ENCODE measurements around the gene SAMM50.
"Not testable (repeated sequence)": the region's sequence is repeated elsewhere in the genome, so short reads cannot be mapped to it uniquely, and the experiment has no call there.

The SAMM50 gene

GRCh38 chr22:44001521-44001920 is 46.3 kb downstream of the SAMM50 start:
- Histone ChIP-seq H3K27ac (ENCODE audit: low read depth, low read length) (no peak overlapping the region), H3K36me3 (ENCODE audit: control insufficient read depth, insufficient read depth, low read length) (peaks cover 11% of the 10 kb centered on the region), H3K4me3 (ENCODE audit: low read length) (no peak overlapping the region), H3K9ac (ENCODE audit: low read length) (no peak overlapping the region), H3K27me3 (ENCODE audit: control insufficient read depth, insufficient read depth, low read length) (no peaks in the 10 kb centered on the region), H3K4me1 (ENCODE audit: control insufficient read depth, insufficient read depth, low read length) (no peaks in the 10 kb centered on the region)

- Histone ChIP-seq H3K9ac (ENCODE audit: low read length) (no peak overlapping the region), H3K27me3 (ENCODE audit: control insufficient read depth, insufficient read depth, low read length) (no peaks in the 10 kb centered on the region), H3K27ac (ENCODE audit: low read depth, low read length) (no peak overlapping the region), H3K4me1 (ENCODE audit: control insufficient read depth, insufficient read depth, low read length) (no peaks in the 10 kb centered on the region), H3K36me3 (ENCODE audit: control insufficient read depth, insufficient read depth, low read length) (peaks cover 7% of the 10 kb centered on the region), H3K4me3 (ENCODE audit: low read length) (no peak overlapping the region)
Observed at GRCh38 chr22:44002324-44002723, 47.1 kb downstream of the SAMM50 start.

- Histone ChIP-seq H3K36me3 (ENCODE audit: control insufficient read depth, insufficient read depth, low read length) (peaks cover 7% of the 10 kb centered on the region), H3K9ac (ENCODE audit: low read length) (no peak overlapping the region), H3K4me1 (ENCODE audit: control insufficient read depth, insufficient read depth, low read length) (no peaks in the 10 kb centered on the region), H3K4me3 (ENCODE audit: low read length) (no peak overlapping the region), H3K27me3 (ENCODE audit: control insufficient read depth, insufficient read depth, low read length) (no peaks in the 10 kb centered on the region), H3K27ac (ENCODE audit: low read depth, low read length) (no peak overlapping the region)
Observed at GRCh38 chr22:44002997-44003396, 47.8 kb downstream of the SAMM50 start.

- H3K27ac ChIP-seq (ENCODE audit: low read depth, low read length) = no peak overlapping the region
Observed at GRCh38 chr22:44003405-44004103, 48.3 kb downstream of the SAMM50 start.

GRCh38 chr22:44004104-44004460 is 48.8 kb downstream of the SAMM50 start:
- H3K27me3 ChIP-seq (ENCODE audit: control insufficient read depth, insufficient read depth, low read length) = no peaks in the 10 kb centered on the region
- no peaks in the 10 kb centered on the region for H3K4me1 ChIP-seq (ENCODE audit: control insufficient read depth, insufficient read depth, low read length)
- no peak overlapping the region for H3K9ac ChIP-seq (ENCODE audit: low read length)
- H3K4me3 ChIP-seq (ENCODE audit: low read length) = no peak overlapping the region
- H3K36me3 ChIP-seq (ENCODE audit: control insufficient read depth, insufficient read depth, low read length) = peaks cover 2% of the 10 kb centered on the region
- no peak overlapping the region for H3K27ac ChIP-seq (ENCODE audit: low read depth, low read length)

More at GRCh38 chr22:44003405-44004103, 48.3 kb downstream of the SAMM50 start:
- H3K27me3 ChIP-seq (ENCODE audit: control insufficient read depth, insufficient read depth, low read length) = no peaks in the 10 kb centered on the region
- H3K36me3 ChIP-seq (ENCODE audit: control insufficient read depth, insufficient read depth, low read length) = peaks cover 7% of the 10 kb centered on the region
- no peak overlapping the region for H3K9ac ChIP-seq (ENCODE audit: low read length)
- H3K4me3 ChIP-seq (ENCODE audit: low read length) = no peak overlapping the region
- no peaks in the 10 kb centered on the region for H3K4me1 ChIP-seq (ENCODE audit: control insufficient read depth, insufficient read depth, low read length)

- Histone ChIP-seq H3K36me3 (ENCODE audit: control insufficient read depth, insufficient read depth, low read length) (no peaks in the 10 kb centered on the region), H3K9ac (ENCODE audit: low read length) (no peak overlapping the region), H3K4me1 (ENCODE audit: control insufficient read depth, insufficient read depth, low read length) (no peaks in the 10 kb centered on the region), H3K27me3 (ENCODE audit: control insufficient read depth, insufficient read depth, low read length) (no peaks in the 10 kb centered on the region), H3K27ac (ENCODE audit: low read depth, low read length) (no peak overlapping the region), H3K4me3 (ENCODE audit: low read length) (no peak overlapping the region)
Observed at GRCh38 chr22:44005524-44005923, 50.3 kb downstream of the SAMM50 start.

GRCh38 chr22:44012162-44012561 is 56.9 kb downstream of the SAMM50 start:
- Histone ChIP-seq H3K4me1 (ENCODE audit: control insufficient read depth, insufficient read depth, low read length) (no peaks in the 10 kb centered on the region), H3K9ac (ENCODE audit: low read length) (no peak overlapping the region), H3K27ac (ENCODE audit: low read depth, low read length) (no peak overlapping the region), H3K27me3 (ENCODE audit: control insufficient read depth, insufficient read depth, low read length) (no peaks in the 10 kb centered on the region), H3K4me3 (ENCODE audit: low read length) (no peak overlapping the region), H3K36me3 (ENCODE audit: control insufficient read depth, insufficient read depth, low read length) (no peaks in the 10 kb centered on the region)

- no peak overlapping the region for H3K4me3 ChIP-seq (ENCODE audit: low read length)
- H3K27ac ChIP-seq (ENCODE audit: low read depth, low read length) = no peak overlapping the region
- no peaks in the 10 kb centered on the region for H3K36me3 ChIP-seq (ENCODE audit: control insufficient read depth, insufficient read depth, low read length)
- no peaks in the 10 kb centered on the region for H3K4me1 ChIP-seq (ENCODE audit: control insufficient read depth, insufficient read depth, low read length)
- no peaks in the 10 kb centered on the region for H3K27me3 ChIP-seq (ENCODE audit: control insufficient read depth, insufficient read depth, low read length)
- no peak overlapping the region for H3K9ac ChIP-seq (ENCODE audit: low read length)
Observed at GRCh38 chr22:44012591-44012990, 57.3 kb downstream of the SAMM50 start.

GRCh38 chr22:44014241-44014640 is 59.0 kb downstream of the SAMM50 start:
- Histone ChIP-seq H3K27me3 (ENCODE audit: control insufficient read depth, insufficient read depth, low read length) (no peaks in the 10 kb centered on the region), H3K36me3 (ENCODE audit: control insufficient read depth, insufficient read depth, low read length) (no peaks in the 10 kb centered on the region), H3K4me1 (ENCODE audit: control insufficient read depth, insufficient read depth, low read length) (no peaks in the 10 kb centered on the region), H3K9ac (ENCODE audit: low read length) (no peak overlapping the region), H3K4me3 (ENCODE audit: low read length) (no peak overlapping the region), H3K27ac (ENCODE audit: low read depth, low read length) (no peak overlapping the region)

- not testable (repeated sequence) for H3K36me3 ChIP-seq (ENCODE audit: control insufficient read depth, insufficient read depth, low read length); H3K4me3 ChIP-seq (ENCODE audit: low read length); H3K27me3 ChIP-seq (ENCODE audit: control insufficient read depth, insufficient read depth, low read length); H3K9ac ChIP-seq (ENCODE audit: low read length); H3K27ac ChIP-seq (ENCODE audit: low read depth, low read length); H3K4me1 ChIP-seq (ENCODE audit: control insufficient read depth, insufficient read depth, low read length)
Observed at GRCh38 chr22:44016586-44016985, 61.3 kb downstream of the SAMM50 start.

- Histone ChIP-seq H3K4me3 (ENCODE audit: low read length) (no peak overlapping the region), H3K27ac (ENCODE audit: low read depth, low read length) (no peak overlapping the region), H3K4me1 (ENCODE audit: control insufficient read depth, insufficient read depth, low read length) (peaks cover under 1% of the 10 kb centered on the region), H3K27me3 (ENCODE audit: control insufficient read depth, insufficient read depth, low read length) (no peaks in the 10 kb centered on the region), H3K36me3 (ENCODE audit: control insufficient read depth, insufficient read depth, low read length) (no peaks in the 10 kb centered on the region), H3K9ac (ENCODE audit: low read length) (no peak overlapping the region)
Observed at GRCh38 chr22:44018594-44018993, 63.4 kb downstream of the SAMM50 start.

GRCh38 chr22:44019416-44019815 is 64.2 kb downstream of the SAMM50 start:
- H3K9ac ChIP-seq (ENCODE audit: low read length) = no peak overlapping the region
- no peaks in the 10 kb centered on the region for H3K27me3 ChIP-seq (ENCODE audit: control insufficient read depth, insufficient read depth, low read length)
- peaks cover 4% of the 10 kb centered on the region for H3K4me1 ChIP-seq (ENCODE audit: control insufficient read depth, insufficient read depth, low read length)
- no peaks in the 10 kb centered on the region for H3K36me3 ChIP-seq (ENCODE audit: control insufficient read depth, insufficient read depth, low read length)
- H3K27ac ChIP-seq (ENCODE audit: low read depth, low read length) = no peak overlapping the region
- no peak overlapping the region for H3K4me3 ChIP-seq (ENCODE audit: low read length)

GRCh38 chr22:44019846-44020245 is 64.6 kb downstream of the SAMM50 start:
- H3K4me3 ChIP-seq (ENCODE audit: low read length) = no peak overlapping the region
- no peak overlapping the region for H3K9ac ChIP-seq (ENCODE audit: low read length)
- H3K36me3 ChIP-seq (ENCODE audit: control insufficient read depth, insufficient read depth, low read length) = no peaks in the 10 kb centered on the region
- H3K4me1 ChIP-seq (ENCODE audit: control insufficient read depth, insufficient read depth, low read length) = peaks cover 4% of the 10 kb centered on the region
- no peaks in the 10 kb centered on the region for H3K27me3 ChIP-seq (ENCODE audit: control insufficient read depth, insufficient read depth, low read length)
- no peak overlapping the region for H3K27ac ChIP-seq (ENCODE audit: low read depth, low read length)
